Stimulated activated naive CD8-positive, alpha-beta T cell treated with anti-CD3 and anti-CD28 coated beads, Interleukin-15, amount 100 ng/mL, for 72 hours (primary cell): Measurements from ENCODE around the gene NOXO1.
A peak's percentile ranks its signal among the peaks of the same experiment; 100 is the strongest.

Source experiments
- ATAC-seq: fragments of 150-1000 bp; cut with Tn5 transposase; 2 replicates; pipeline ENCODE4 v1.10.0; 2021; ENCODE audit warnings: mild to moderate bottlenecking, moderate library complexity
- DNase-seq, 2 donors: peaks; one replicate each; pipeline ENCODE4 v3.0.0; 2021 to 2022
- H3K27ac Mint-ChIP-seq, 2 donors: one replicate each; pipeline ENCODE4 v1.8.0; 2022; ENCODE audit warnings: mild to moderate bottlenecking in 2 of 2, mixed read lengths in 2 of 2, moderate library complexity in 2 of 2
- H3K27me3 Mint-ChIP-seq: one replicate; pipeline ENCODE4 v1.8.0; 2022; ENCODE audit warnings: mixed read lengths
- H3K4me1 Mint-ChIP-seq: one replicate; pipeline ENCODE4 v1.8.0; 2022; ENCODE audit warnings: mild to moderate bottlenecking, mixed read lengths
- H3K4me3 Mint-ChIP-seq, 2 donors: one replicate each; pipeline ENCODE4 v1.8.0; 2022; ENCODE audit warnings: mild to moderate bottlenecking in 2 of 2, mixed read lengths in 2 of 2, moderate library complexity in 1 of 2
- H3K9me3 Mint-ChIP-seq, 2 donors: one replicate each; pipeline ENCODE4 v1.8.0; 2022; ENCODE audit warnings: mixed read lengths in 2 of 2

NOXO1 gene

DNA sequence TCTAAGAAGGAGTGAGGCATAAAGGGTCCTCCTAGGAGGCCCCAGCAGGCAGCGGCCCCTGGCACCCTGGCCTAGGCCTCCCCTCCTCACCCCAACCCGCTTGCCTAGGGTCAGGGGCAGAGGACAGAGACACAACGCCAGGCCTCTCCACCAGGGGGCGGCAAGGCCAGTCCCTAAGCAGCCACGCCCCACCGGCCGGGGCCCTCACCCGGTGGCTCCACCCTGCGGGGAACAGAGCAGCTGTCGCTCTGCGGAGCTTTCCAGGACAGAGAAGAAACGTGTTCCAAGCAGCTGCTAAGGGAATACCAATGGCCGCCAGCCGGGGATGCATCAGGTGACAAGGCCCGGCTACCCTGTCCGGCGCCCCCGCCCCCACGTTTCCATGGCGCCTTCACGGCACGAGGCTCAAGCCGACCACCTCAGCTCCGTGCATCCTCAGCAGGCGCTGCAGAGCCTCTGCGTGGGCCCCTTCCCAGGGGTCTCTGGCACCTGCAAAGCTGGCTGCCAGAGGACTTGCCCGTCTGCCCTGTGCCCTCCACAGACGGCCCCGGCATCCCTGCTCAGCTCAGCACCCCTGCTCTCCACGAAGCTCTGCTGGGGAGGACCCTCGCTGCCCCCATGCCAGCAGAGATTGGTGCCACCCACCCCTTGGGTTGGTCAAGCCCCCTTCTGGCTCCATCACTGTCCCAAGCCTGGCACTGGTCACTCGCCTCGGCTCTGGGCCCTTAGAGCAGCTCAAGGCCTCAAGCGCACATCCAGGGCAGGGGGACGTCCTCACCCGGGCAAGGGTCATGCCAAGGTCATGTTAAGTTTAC lies 22.8 kb upstream of the NOXO1 start:
- Mint-ChIP-seq H3K27ac (no peak overlapping the region), H3K27me3 (no peaks in the 10 kb centered on the region), H3K9me3 (no peaks in the 10 kb centered on the region), H3K4me3 (peak overlapping the region in 1 of 2 donors; percentile 13), H3K4me1 (peaks cover 53% of the 10 kb centered on the region)
- DNase-seq, result peak; percentile 87 to 90
- ATAC-seq, result peak; percentile 87

DNA sequence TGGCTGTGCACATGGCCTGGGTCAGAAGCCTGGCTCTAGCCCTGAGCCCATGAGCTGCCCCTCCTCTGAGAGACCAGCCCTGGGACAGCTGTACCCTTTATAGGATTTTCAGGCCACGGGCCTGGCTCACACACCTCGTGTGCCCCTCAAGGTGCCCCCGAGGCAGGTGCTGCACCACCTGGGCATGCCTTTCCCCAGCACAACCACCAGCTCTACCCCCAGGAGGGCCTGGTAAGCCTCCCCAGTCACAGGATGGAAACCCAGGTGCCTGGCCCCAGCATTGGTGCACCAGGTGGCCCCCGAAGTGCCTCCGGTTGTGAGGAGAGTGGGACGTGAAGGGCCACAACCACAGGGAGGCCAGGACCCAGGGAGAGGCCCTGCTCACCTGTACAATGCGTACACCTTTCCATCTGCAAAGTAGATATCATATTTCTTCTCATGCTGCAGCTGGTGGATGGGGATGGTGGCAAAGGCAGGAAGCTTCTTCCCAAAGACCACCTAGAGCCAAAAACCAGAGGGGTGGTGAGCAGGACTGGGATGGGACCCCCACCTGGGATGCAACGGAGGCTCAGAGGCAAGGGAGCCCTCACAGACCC lies 22.1 kb upstream of the NOXO1 start:
- Mint-ChIP-seq H3K27me3 (no peaks in the 10 kb centered on the region), H3K4me3 (no peak overlapping the region), H3K27ac (no peak overlapping the region), H3K4me1 (peaks cover 46% of the 10 kb centered on the region), H3K9me3 (no peaks in the 10 kb centered on the region)
- no peak for DNase-seq
- no peak for ATAC-seq

DNA sequence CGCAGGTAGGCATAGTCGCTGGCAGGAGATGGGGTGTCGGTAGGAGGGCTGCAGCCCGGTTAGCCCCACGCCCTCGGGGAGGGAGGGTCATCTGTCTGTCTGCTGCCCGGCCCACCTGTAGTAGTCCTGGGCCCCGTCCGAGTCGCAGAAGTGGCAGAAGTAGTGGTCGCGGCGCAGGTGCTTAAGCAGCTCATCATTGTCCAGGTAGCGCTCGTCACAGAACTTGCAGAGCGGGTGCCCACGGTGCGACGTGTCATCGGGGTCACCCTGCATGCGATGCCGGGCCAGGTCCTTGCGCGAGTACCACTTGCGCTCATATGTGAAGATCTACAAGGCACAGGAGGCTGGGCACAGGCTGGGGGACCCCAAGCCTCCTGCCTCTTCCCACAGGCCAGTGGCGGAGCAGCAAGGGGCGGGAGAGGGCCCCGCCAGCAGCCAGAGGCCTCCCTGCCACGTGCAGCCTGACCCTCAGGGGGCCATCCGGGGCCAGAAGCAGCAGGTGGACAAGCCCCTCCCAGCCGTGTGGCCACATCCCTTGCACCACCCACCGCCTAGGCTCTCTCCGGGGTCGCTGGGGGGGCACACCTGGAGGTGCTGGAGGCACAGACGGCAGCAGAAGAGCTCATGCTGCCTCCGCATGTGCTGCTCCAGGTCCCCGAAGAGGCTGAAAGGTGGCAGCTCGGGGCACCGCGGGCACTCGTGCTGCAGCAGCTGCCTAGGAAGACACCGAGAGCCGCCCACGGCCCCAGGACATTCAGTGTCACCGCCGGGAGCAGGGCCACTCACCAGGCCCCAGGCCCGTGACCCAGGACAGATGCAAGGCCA lies 21.3 kb upstream of the NOXO1 start:
- Mint-ChIP-seq H3K27ac (peak overlapping the region in 1 of 2 donors; percentile 59), H3K4me1 (peaks cover 39% of the 10 kb centered on the region)

DNA sequence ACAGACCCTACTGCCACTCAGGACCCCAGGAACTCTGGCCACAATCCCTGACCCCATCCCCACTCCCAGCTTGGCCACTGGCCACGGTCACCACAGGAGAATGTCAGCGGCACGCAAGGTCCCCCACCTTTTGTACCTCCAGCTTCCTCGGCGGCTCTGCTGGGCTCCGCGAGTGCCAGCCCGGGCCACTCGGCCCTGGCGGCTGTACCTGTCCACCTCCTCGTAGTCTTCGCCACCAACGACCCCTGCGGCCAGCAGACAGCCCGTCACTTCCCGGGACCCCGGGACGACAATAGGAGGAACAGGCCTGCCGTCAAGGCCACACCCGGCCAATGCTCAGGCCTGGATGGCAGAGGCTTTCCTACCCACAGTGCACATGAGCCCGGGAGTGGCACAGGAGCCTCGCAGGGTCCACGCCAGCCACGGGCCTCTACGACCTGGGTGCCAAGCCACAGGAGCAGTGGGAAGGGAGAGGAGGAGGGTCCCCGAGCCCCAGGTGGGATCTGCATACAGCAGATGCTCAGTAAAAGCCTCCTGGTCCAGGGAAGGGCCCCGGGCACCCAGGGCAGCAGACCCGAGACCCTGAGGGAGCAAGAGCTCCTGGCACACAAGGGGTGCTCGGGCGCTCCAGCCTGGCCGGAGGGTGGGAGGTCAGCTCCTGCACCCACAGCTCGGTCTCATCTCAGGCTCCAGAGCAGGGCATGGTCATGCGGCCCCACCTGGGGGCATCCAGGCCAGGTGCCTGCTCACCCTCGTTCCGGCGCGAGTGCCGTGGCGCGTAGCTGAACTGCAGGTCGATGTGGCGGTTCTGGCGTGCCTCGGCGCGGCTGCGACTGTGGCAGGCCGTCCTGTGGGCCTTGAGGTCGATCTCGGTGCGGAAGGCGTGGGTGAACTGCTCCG lies 20.4 kb upstream of the NOXO1 start:
- Mint-ChIP-seq H3K4me1 (peaks cover 36% of the 10 kb centered on the region), H3K4me3 (no peak overlapping the region), H3K27ac (no peak overlapping the region), H3K27me3 (no peaks in the 10 kb centered on the region), H3K9me3 (no peaks in the 10 kb centered on the region)
- DNase-seq (no peak), ATAC-seq (no peak)

More for the DNA sequence above, 21.3 kb upstream of the NOXO1 start:
- ATAC-seq, result no peak
- Mint-ChIP-seq H3K9me3 (no peaks in the 10 kb centered on the region), H3K27me3 (no peaks in the 10 kb centered on the region), H3K4me3 (no peak overlapping the region)
- DNase-seq, result no peak

DNA sequence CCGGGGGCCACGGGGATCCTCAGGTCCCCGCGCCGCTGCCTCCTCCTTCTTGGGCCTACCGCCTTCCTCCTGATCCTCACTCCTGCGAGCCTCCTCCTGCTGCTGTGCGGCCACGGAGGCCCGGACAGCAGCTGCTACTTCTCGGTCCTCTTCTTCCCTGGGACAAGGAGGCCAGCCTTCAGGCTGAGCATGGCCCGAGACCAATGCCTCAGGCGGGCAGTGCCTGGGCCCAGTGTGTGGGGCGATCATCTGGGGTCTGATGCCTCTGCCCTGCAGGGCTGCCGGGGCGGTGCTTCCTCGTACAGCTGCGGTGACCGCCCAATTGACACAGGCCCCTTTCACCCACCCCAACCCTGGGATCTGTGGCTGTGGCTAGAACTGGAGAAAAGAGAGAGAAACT lies 19.8 kb upstream of the NOXO1 start:
- Mint-ChIP-seq H3K27ac (peak overlapping the region in 1 of 2 donors; percentile 45), H3K4me1 (peaks cover 36% of the 10 kb centered on the region), H3K27me3 (no peaks in the 10 kb centered on the region), H3K4me3 (no peak overlapping the region), H3K9me3 (no peaks in the 10 kb centered on the region)
- ATAC-seq (no peak), DNase-seq (no peak)

DNA sequence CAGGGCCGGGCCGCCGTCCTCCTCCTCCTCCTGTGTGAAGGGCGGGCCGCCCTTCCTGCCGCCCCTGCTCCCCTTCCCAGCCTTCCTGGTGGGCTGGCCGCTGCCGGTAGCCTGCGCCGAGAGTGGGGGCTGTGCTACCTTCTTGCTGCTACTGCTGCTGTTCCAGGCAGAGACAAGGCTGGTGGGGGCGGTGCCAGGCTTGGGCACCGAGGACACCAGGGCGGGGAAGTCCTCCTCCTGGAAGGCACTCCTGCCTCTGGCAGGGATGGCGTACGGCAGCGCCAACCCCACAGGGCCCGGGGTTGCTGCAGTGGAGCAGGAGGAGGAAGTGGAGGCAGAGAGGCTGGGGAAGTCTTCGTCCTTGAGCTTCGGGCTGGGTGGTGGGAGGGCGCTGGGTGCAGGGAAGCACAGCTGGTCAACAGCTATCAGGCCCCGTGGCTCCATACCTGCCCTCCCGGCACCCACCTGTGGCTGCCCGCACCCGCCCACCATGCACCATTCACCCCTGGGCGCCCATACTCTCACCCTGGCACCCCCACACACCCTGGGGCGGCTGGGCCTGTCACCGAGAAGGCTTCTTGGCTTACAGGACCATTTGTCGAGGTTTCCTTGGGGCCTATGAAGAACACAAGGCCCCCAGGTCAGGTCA lies 18.7 kb upstream of the NOXO1 start:
- Mint-ChIP-seq H3K4me1 (peaks cover 28% of the 10 kb centered on the region), H3K4me3 (no peak overlapping the region), H3K27ac (no peak overlapping the region), H3K9me3 (no peaks in the 10 kb centered on the region), H3K27me3 (no peaks in the 10 kb centered on the region)
- DNase-seq, result no peak
- ATAC-seq, result no peak

DNA sequence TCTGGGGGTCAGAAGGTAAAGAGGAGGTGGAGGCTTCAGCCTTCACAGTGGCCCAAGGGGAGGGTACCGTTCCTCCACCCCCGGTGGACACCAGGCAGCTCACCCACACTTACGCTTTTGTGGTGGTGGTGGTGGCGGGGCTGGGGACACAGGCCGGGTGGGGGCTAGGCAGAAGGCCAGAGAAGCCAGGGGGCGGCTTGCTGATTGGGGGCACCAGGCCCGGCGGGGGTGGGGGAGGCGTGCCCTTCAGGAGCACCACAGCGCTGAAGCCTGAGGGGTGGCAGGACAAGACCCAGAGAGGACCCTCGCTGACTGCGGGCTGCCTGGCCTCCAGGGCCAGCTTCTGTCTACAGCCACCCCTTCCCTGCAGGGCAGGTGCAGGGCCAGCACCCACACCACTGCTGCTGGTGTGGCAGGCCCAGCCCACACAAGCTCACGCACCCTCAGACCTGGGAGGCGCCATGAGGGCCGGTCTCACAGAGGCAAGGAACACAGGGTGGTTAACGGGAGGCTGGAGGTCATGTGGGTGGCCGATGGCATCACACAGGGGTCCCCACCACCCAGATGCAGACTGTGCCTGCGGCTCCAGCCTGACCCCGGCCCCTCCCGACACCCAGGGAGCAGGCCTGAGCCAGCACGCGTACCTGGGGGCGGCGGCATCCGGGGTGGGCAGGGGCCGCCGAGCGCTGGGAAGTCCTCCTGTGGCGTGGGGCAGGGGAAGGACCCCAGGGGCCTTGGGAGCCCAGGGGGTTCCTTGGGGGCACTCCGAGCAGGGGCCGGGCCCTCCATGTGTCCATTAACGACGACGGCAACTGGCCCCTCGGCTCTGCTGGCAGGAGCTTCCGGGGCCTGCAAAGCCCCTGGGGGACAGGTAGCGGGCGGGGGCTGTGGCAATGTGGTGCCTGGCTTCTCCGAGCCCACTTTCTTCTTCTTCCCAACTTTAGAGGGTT lies 17.9 kb upstream of the NOXO1 start:
- DNase-seq (no peak), ATAC-seq (no peak)
- H3K27me3 Mint-ChIP-seq, result no peaks in the 10 kb centered on the region
- no peaks in the 10 kb centered on the region for H3K9me3 Mint-ChIP-seq
- H3K4me3 Mint-ChIP-seq, result no peak overlapping the region
- H3K4me1 Mint-ChIP-seq, result peaks cover 19% of the 10 kb centered on the region
- H3K27ac Mint-ChIP-seq, result peak overlapping the region in 1 of 2 donors; percentile 76

DNA sequence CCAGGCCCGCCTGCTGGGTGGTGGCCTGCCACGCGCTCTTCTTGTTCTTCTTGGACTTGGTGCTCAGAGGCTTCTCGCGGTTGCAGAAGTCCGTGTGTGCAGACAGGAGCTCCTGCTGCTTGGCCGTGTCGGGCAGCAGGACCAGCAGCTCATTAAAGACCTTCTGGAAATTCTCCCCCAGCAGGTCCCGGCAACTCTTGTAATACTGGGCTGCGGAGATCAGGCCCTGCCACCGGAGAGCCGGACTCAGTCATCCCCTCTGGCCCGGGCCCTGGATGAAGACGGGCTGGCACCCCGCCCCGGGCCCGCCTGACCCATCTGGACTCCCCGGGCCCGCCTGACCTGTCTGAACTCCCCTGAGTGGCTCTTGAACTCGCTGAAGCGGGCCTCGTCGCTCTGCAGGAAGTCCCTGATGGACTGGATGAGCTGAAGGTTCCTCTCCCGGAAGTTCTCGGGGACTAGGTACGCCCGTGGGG lies 17.1 kb upstream of the NOXO1 start:
- Mint-ChIP-seq H3K4me1 (peaks cover 22% of the 10 kb centered on the region), H3K27ac (no peak overlapping the region), H3K4me3 (no peak overlapping the region), H3K9me3 (no peaks in the 10 kb centered on the region), H3K27me3 (no peaks in the 10 kb centered on the region)
- ATAC-seq (no peak), DNase-seq (no peak)

DNA sequence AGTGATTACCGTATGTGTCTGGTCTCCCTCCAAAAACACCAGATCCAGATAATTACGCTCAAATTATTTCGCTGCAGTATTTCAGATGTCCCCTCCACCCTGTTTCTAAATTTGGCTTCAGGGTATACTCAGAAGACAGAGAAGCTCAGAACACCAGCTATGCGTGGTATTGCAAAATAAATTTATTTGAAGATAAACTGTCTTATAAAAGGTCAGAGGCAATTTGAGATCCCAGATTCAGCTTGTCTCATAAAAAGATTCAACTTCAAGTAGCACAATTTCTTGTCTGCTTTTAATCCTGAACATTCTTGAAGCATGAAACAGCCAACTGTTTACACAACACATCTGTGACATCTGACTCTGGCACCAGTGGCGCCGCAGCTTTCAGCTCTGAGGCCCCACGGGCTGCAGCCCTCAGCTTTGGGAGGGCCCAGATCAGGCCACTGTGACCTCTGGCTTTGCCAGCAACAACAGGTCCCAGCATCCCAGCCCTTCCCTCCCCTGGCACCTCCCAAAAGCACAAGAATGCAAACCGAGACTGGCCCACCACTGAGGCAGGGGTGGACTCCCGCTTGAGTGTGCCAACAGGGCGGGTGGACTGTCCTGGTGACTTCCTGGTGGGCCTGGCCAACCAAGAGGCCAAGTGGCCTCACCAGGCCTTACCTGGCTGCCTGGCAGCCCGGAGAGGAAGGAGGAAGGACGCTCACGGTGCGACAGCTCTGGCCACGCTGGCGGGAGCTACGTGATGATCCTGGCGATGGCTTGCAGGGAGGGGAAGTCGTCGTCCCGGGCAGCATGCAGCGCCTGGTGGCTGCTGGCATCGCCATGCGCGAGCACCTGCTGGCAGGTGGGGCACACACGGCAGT lies 16.5 kb upstream of the NOXO1 start:
- H3K27ac Mint-ChIP-seq, result peak overlapping the region in 1 of 2 donors; percentile 49
- ATAC-seq (no peak), DNase-seq (no peak)
- H3K27me3 Mint-ChIP-seq, result no peaks in the 10 kb centered on the region
- H3K4me1 Mint-ChIP-seq, result peaks cover 25% of the 10 kb centered on the region
- H3K4me3 Mint-ChIP-seq, result no peak overlapping the region
- no peaks in the 10 kb centered on the region for H3K9me3 Mint-ChIP-seq

DNA sequence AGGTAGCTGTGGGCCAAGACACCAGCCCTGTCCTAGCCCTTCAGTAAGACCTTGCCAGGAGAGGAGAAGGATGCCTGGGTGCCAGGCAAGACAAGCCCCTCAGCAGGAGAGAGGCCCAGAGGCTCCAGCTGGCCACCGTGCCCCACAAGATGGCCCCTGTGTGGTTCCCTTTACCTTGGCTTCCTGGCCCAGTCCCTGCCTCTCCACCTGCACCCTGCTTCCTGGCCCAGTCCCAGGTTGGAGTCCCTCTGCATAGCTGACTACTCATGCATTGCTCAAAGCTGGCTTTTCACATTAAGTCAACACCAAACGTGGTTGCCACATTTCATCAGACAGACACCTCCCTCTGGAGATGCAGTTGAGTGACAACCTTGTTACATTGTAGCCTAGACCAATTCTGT lies 12.5 kb upstream of the NOXO1 start:
- peaks cover 46% of the 10 kb centered on the region for H3K4me1 Mint-ChIP-seq
- ATAC-seq (peak; percentile 10), DNase-seq (peak in 1 of 2 donors; percentile 44)
- peaks cover 17% of the 10 kb centered on the region for H3K27me3 Mint-ChIP-seq
- H3K4me3 Mint-ChIP-seq, result no peak overlapping the region
- peak overlapping the region; percentile 19 to 54 for H3K27ac Mint-ChIP-seq
- H3K9me3 Mint-ChIP-seq, result no peaks in the 10 kb centered on the region

DNA sequence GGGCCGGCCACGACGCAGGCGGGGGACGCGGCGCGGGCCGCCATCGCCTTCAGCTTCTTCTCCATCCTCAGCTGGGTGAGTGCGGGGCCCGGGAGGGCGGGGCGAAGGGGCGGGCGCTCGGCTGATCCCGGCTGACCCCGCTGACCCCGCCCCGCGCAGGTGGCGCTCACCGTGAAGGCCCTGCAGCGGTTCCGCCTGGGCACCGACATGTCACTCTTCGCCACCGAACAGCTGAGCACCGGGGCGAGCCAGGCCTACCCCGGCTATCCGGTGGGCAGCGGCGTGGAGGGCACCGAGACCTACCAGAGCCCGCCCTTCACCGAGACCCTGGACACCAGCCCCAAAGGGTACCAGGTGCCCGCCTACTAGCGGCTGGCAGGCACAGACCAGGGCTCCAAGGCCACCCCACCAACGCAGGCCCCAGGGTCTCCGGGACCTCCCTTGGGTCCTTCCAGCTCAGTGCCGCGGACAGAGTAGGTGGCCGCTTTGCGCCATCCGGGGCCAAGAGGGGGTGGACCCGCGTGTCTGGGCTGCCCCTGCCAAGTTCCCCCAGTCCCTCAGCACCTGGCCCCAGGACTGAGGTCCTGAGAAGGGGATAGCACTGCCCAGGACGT lies 11.5 kb upstream of the NOXO1 start:
- H3K4me3 Mint-ChIP-seq, result no peak overlapping the region
- peaks cover 26% of the 10 kb centered on the region for H3K27me3 Mint-ChIP-seq
- ATAC-seq (no peak), DNase-seq (no peak)
- H3K9me3 Mint-ChIP-seq, result no peaks in the 10 kb centered on the region
- H3K27ac Mint-ChIP-seq, result no peak overlapping the region
- peaks cover 46% of the 10 kb centered on the region for H3K4me1 Mint-ChIP-seq

DNA sequence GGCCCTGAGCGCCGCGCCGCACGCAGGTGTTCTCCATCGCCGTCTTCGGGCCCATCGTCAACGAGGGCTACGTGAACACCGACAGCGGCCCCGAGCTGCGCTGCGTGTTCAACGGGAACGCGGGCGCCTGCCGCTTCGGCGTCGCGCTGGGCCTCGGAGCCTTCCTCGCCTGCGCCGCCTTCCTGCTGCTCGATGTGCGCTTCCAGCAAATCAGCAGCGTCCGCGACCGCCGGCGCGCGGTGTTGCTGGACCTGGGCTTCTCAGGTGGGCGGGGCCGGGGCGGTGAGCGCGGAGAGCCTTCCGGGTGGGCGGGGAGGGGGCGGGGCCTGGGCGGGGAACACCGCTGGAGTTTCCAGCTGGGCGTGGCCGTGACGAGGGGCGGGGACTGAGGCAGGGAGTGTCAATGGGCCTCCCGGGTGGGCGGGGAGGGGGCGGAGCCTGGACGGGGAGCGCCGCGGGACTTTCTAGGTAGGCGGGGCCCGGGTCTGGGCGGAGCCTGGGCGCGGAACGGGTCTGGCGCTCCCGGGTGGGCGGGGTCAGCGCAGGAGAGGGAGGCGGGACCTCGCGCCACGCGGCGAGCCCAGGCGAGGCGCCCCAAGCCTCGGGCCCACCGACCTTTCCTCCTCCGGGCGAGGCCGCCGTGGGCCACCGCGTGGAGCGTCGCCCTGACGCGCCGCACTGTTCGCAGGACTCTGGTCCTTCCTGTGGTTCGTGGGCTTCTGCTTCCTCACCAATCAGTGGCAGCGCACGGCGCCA lies 10.9 kb upstream of the NOXO1 start:
- H3K4me3 Mint-ChIP-seq, result peak overlapping the region; percentile 83 to 89
- no peaks in the 10 kb centered on the region for H3K9me3 Mint-ChIP-seq
- ATAC-seq, result peak; percentile 72
- peak; percentile 94 to 95 for DNase-seq
- peaks cover 27% of the 10 kb centered on the region for H3K27me3 Mint-ChIP-seq
- H3K27ac Mint-ChIP-seq, result no peak overlapping the region
- peaks cover 43% of the 10 kb centered on the region for H3K4me1 Mint-ChIP-seq
